ENCODE measurements around the gene MON1B.
A peak's percentile ranks its signal among the peaks of the same experiment; 100 is the strongest.

Gene MON1B

GRCh38 chr16:77206533-77206932 is 15.5 kb downstream of the MON1B start:
- Histone ChIP-seq H3K9me3 (ENCODE audit: low read length) (no peaks in the 10 kb centered on the region), H3K4me3 (ENCODE audit: low read depth in 1 of 2, low read length in 2 of 2) (no peak overlapping the region), H3K36me3 (ENCODE audit: insufficient read depth, low read length) (no peaks in the 10 kb centered on the region), H3K27ac (ENCODE audit: low read depth, low read length) (no peak overlapping the region), H3K9ac (ENCODE audit: low read length) (no peak overlapping the region), H3K4me1 (ENCODE audit: insufficient read depth, low read length) (no peaks in the 10 kb centered on the region), H3K27me3 (ENCODE audit: control insufficient read depth in 1 of 2, insufficient read depth in 2 of 2, low read length in 2 of 2) (no peaks in the 10 kb centered on the region)

- no peaks in the 10 kb centered on the region for H3K9me3 ChIP-seq (ENCODE audit: low read length)
- no peaks in the 10 kb centered on the region for H3K4me1 ChIP-seq (ENCODE audit: insufficient read depth, low read length)
- H3K4me3 ChIP-seq (ENCODE audit: low read depth in 1 of 2, low read length in 2 of 2) = no peak overlapping the region
- H3K9ac ChIP-seq (ENCODE audit: low read length) = no peak overlapping the region
- H3K27ac ChIP-seq (ENCODE audit: low read depth, low read length) = no peak overlapping the region
- peaks cover 0 to 3% of the 10 kb centered on the region in 2 donors for H3K27me3 ChIP-seq (ENCODE audit: control insufficient read depth in 1 of 2, insufficient read depth in 2 of 2, low read length in 2 of 2)
- H3K36me3 ChIP-seq (ENCODE audit: insufficient read depth, low read length) = no peaks in the 10 kb centered on the region
Measured at GRCh38 chr16:77207030-77207429, 16.0 kb downstream of the MON1B start.

- Histone ChIP-seq H3K9ac (ENCODE audit: low read length) (no peak overlapping the region), H3K36me3 (ENCODE audit: insufficient read depth, low read length) (no peaks in the 10 kb centered on the region), H3K4me1 (ENCODE audit: insufficient read depth, low read length) (no peaks in the 10 kb centered on the region), H3K27ac (ENCODE audit: low read depth, low read length) (no peak overlapping the region), H3K27me3 (ENCODE audit: control insufficient read depth in 1 of 2, insufficient read depth in 2 of 2, low read length in 2 of 2) (peaks cover 0 to 16% of the 10 kb centered on the region in 2 donors), H3K4me3 (ENCODE audit: low read depth in 1 of 2, low read length in 2 of 2) (no peak overlapping the region), H3K9me3 (ENCODE audit: low read length) (no peaks in the 10 kb centered on the region)
Measured at GRCh38 chr16:77208382-77208781, 17.4 kb downstream of the MON1B start.

GRCh38 chr16:77211880-77212740 is 21.1 kb downstream of the MON1B start:
- Histone ChIP-seq H3K27me3 (ENCODE audit: control insufficient read depth in 1 of 2, insufficient read depth in 2 of 2, low read length in 2 of 2) (peaks cover 0 to 23% of the 10 kb centered on the region in 2 donors), H3K4me3 (ENCODE audit: low read depth in 1 of 2, low read length in 2 of 2) (peak overlapping the region; percentile 37 to 49), H3K9me3 (ENCODE audit: low read length) (no peaks in the 10 kb centered on the region), H3K4me1 (ENCODE audit: insufficient read depth, low read length) (no peaks in the 10 kb centered on the region), H3K27ac (ENCODE audit: low read depth, low read length) (no peak overlapping the region), H3K36me3 (ENCODE audit: insufficient read depth, low read length) (no peaks in the 10 kb centered on the region), H3K9ac (ENCODE audit: low read length) (no peak overlapping the region)

- H3K4me3 ChIP-seq (ENCODE audit: low read depth in 1 of 2, low read length in 2 of 2) = peak overlapping the region; percentile 37 to 49
- no peak overlapping the region for H3K9ac ChIP-seq (ENCODE audit: low read length)
- no peak overlapping the region for H3K27ac ChIP-seq (ENCODE audit: low read depth, low read length)
- H3K9me3 ChIP-seq (ENCODE audit: low read length) = no peaks in the 10 kb centered on the region
- peaks cover 0 to 23% of the 10 kb centered on the region in 2 donors for H3K27me3 ChIP-seq (ENCODE audit: control insufficient read depth in 1 of 2, insufficient read depth in 2 of 2, low read length in 2 of 2)
- H3K36me3 ChIP-seq (ENCODE audit: insufficient read depth, low read length) = no peaks in the 10 kb centered on the region
- no peaks in the 10 kb centered on the region for H3K4me1 ChIP-seq (ENCODE audit: insufficient read depth, low read length)
Measured at GRCh38 chr16:77212741-77213541, 22.0 kb downstream of the MON1B start.

- Histone ChIP-seq H3K27ac (ENCODE audit: low read depth, low read length) (no peak overlapping the region), H3K4me1 (ENCODE audit: insufficient read depth, low read length) (no peaks in the 10 kb centered on the region), H3K27me3 (ENCODE audit: control insufficient read depth in 1 of 2, insufficient read depth in 2 of 2, low read length in 2 of 2) (peaks cover 0 to 23% of the 10 kb centered on the region in 2 donors), H3K9ac (ENCODE audit: low read length) (no peak overlapping the region), H3K9me3 (ENCODE audit: low read length) (no peaks in the 10 kb centered on the region), H3K36me3 (ENCODE audit: insufficient read depth, low read length) (no peaks in the 10 kb centered on the region), H3K4me3 (ENCODE audit: low read depth in 1 of 2, low read length in 2 of 2) (no peak overlapping the region)
Measured at GRCh38 chr16:77213542-77214106, 22.6 kb downstream of the MON1B start.

GRCh38 chr16:77214411-77215138 is 23.6 kb downstream of the MON1B start:
- H3K27ac ChIP-seq (ENCODE audit: low read depth, low read length) = no peak overlapping the region
- peaks cover 0 to 23% of the 10 kb centered on the region in 2 donors for H3K27me3 ChIP-seq (ENCODE audit: control insufficient read depth in 1 of 2, insufficient read depth in 2 of 2, low read length in 2 of 2)
- H3K36me3 ChIP-seq (ENCODE audit: insufficient read depth, low read length) = no peaks in the 10 kb centered on the region
- no peak overlapping the region for H3K9ac ChIP-seq (ENCODE audit: low read length)
- H3K9me3 ChIP-seq (ENCODE audit: low read length) = no peaks in the 10 kb centered on the region
- H3K4me1 ChIP-seq (ENCODE audit: insufficient read depth, low read length) = no peaks in the 10 kb centered on the region
- no peak overlapping the region for H3K4me3 ChIP-seq (ENCODE audit: low read depth in 1 of 2, low read length in 2 of 2)

GRCh38 chr16:77219437-77219836 is 28.4 kb downstream of the MON1B start:
- no peaks in the 10 kb centered on the region for H3K36me3 ChIP-seq (ENCODE audit: insufficient read depth, low read length)
- no peaks in the 10 kb centered on the region for H3K9me3 ChIP-seq (ENCODE audit: low read length)
- H3K4me3 ChIP-seq (ENCODE audit: low read depth in 1 of 2, low read length in 2 of 2) = no peak overlapping the region
- H3K27ac ChIP-seq (ENCODE audit: low read depth, low read length) = no peak overlapping the region
- peaks cover 0 to 4% of the 10 kb centered on the region in 2 donors for H3K27me3 ChIP-seq (ENCODE audit: control insufficient read depth in 1 of 2, insufficient read depth in 2 of 2, low read length in 2 of 2)
- H3K4me1 ChIP-seq (ENCODE audit: insufficient read depth, low read length) = no peaks in the 10 kb centered on the region
- H3K9ac ChIP-seq (ENCODE audit: low read length) = no peak overlapping the region

- Histone ChIP-seq H3K36me3 (ENCODE audit: insufficient read depth, low read length) (no peaks in the 10 kb centered on the region), H3K27ac (ENCODE audit: low read depth, low read length) (no peak overlapping the region), H3K27me3 (ENCODE audit: control insufficient read depth in 1 of 2, insufficient read depth in 2 of 2, low read length in 2 of 2) (no peaks in the 10 kb centered on the region), H3K4me1 (ENCODE audit: insufficient read depth, low read length) (no peaks in the 10 kb centered on the region), H3K4me3 (ENCODE audit: low read depth in 1 of 2, low read length in 2 of 2) (no peak overlapping the region), H3K9me3 (ENCODE audit: low read length) (no peaks in the 10 kb centered on the region), H3K9ac (ENCODE audit: low read length) (no peak overlapping the region)
Measured at GRCh38 chr16:77220427-77220826, 29.4 kb downstream of the MON1B start.

GRCh38 chr16:77221482-77221881 is 30.5 kb downstream of the MON1B start:
- no peak overlapping the region for H3K4me3 ChIP-seq (ENCODE audit: low read depth in 1 of 2, low read length in 2 of 2)
- no peaks in the 10 kb centered on the region for H3K4me1 ChIP-seq (ENCODE audit: insufficient read depth, low read length)
- H3K9me3 ChIP-seq (ENCODE audit: low read length) = no peaks in the 10 kb centered on the region
- no peak overlapping the region for H3K27ac ChIP-seq (ENCODE audit: low read depth, low read length)
- no peaks in the 10 kb centered on the region for H3K36me3 ChIP-seq (ENCODE audit: insufficient read depth, low read length)
- no peak overlapping the region for H3K9ac ChIP-seq (ENCODE audit: low read length)
- no peaks in the 10 kb centered on the region for H3K27me3 ChIP-seq (ENCODE audit: control insufficient read depth in 1 of 2, insufficient read depth in 2 of 2, low read length in 2 of 2)

- H3K4me3 ChIP-seq (ENCODE audit: low read depth in 1 of 2, low read length in 2 of 2) = no peak overlapping the region
- H3K27ac ChIP-seq (ENCODE audit: low read depth, low read length) = no peak overlapping the region
- no peaks in the 10 kb centered on the region for H3K27me3 ChIP-seq (ENCODE audit: control insufficient read depth in 1 of 2, insufficient read depth in 2 of 2, low read length in 2 of 2)
- H3K36me3 ChIP-seq (ENCODE audit: insufficient read depth, low read length) = no peaks in the 10 kb centered on the region
- H3K9me3 ChIP-seq (ENCODE audit: low read length) = no peaks in the 10 kb centered on the region
- no peaks in the 10 kb centered on the region for H3K4me1 ChIP-seq (ENCODE audit: insufficient read depth, low read length)
- H3K9ac ChIP-seq (ENCODE audit: low read length) = no peak overlapping the region
Measured at GRCh38 chr16:77223184-77223583, 32.2 kb downstream of the MON1B start.
